Measurements from ENCODE around the gene DUXB. TPM values are rescaled to one million over a fixed set of nuclear protein-coding genes. Genes with fewer than 3 reads are reported as not detected.

The DUXB gene
- total and polyA plus RNA-seq, 2 of the 13 experiments (the other 11 are each of a cell fraction or from before 2014, with no cell fraction given): not detected

DNA sequence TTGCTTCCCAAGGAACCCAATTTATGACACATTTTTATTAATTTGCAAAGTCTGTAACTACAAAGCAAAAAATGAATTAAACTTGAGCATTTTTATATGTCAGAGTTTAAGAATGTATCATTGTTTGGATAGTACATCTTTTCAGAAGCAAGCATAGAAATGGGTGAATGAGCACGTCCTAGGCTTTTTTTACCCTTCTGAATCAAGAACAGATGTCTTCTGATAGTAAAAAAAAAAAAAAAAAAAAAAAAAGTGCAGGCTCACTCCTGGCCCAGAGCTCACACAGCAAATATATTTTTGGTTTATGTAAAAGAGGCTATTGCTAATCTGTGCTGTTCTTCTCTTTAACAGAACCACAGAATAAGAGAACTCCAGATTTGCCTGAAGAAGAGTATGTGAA, 47.3 kb downstream of the DUXB start:
- no peak for TF ChIP-seq SETDB1 (CRISPR knock-in tag; IDR thresholded peaks at IDR 0.05; ENCODE audit: borderline replicate concordance)
- no peak for TF ChIP-seq ZNF205 (CRISPR knock-in tag; IDR thresholded peaks at IDR 0.05)
- TF ChIP-seq U2AF2 (IDR thresholded peaks at IDR 0.05; ENCODE audit: low read depth, low read length): no peak
- no peak for TF ChIP-seq EED (CRISPR knock-in tag; IDR thresholded peaks at IDR 0.05)
- TF ChIP-seq, protein P1, sequence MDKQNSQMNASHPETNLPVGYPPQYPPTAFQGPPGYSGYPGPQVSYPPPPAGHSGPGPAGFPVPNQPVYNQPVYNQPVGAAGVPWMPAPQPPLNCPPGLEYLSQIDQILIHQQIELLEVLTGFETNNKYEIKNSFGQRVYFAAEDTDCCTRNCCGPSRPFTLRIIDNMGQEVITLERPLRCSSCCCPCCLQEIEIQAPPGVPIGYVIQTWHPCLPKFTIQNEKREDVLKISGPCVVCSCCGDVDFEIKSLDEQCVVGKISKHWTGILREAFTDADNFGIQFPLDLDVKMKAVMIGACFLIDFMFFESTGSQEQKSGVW (CRISPR knock-in tag; IDR thresholded peaks at IDR 0.05; ENCODE audit: borderline replicate concordance): no peak
- no peak for TF ChIP-seq ZNF350 (CRISPR knock-in tag; IDR thresholded peaks at IDR 0.05; ENCODE audit: borderline replicate concordance, low read depth)
- TF ChIP-seq NR2F1 (CRISPR knock-in tag; IDR thresholded peaks at IDR 0.05): no peak
- no peak for TF ChIP-seq ZNF143 (CRISPR knock-in tag; IDR thresholded peaks at IDR 0.05)
- no peak for TF ChIP-seq HNRNPH1 (optimal IDR thresholded peaks at IDR 0.05; ENCODE audit: low read depth, low read length)
- no peak for TF ChIP-seq TSC22D2 (CRISPR knock-in tag; IDR thresholded peaks at IDR 0.05; ENCODE audit: borderline replicate concordance)
- no peak for TF ChIP-seq SKI (IDR thresholded peaks at IDR 0.05; ENCODE audit: partially characterized antibody)
- no peak for TF ChIP-seq HMG20A (CRISPR knock-in tag; IDR thresholded peaks at IDR 0.05; ENCODE audit: borderline replicate concordance)
- no peak for TF ChIP-seq ZNF709 (CRISPR knock-in tag; IDR thresholded peaks at IDR 0.05)
- TF ChIP-seq IKZF4 (CRISPR knock-in tag; IDR thresholded peaks at IDR 0.05; ENCODE audit: borderline replicate concordance, low read depth, not compliant biosample characterization): no peak
- H2AFZ ChIP-seq (ENCODE audit: low read length): no peak overlapping the region
- ATAC-seq (no peak), DNase-seq (ENCODE audit: low spot score) (no peak), FAIRE-seq (no peak)
- no peaks in the 10 kb centered on the region; a peak in 1 of 5 replicates for H3K27me3 ChIP-seq (ENCODE audit: control insufficient read depth in 1 of 2, insufficient read depth in 2 of 2, low read length in 2 of 2)
- in situ Hi-C loops (cut with HindIII; ENCODE audit: extremely low pct_ligation_motif_present, low pct_unique_long_range_greater_than_20kb) (no loop called here), intact Hi-C loops (cut with micrococcal nuclease; ENCODE audit: unreplicated experiment) (no loop called here)
- peaks cover 49% of the 10 kb centered on the region for H3K79me2 ChIP-seq (ENCODE audit: insufficient read depth, low read length)
- no peaks in the 10 kb centered on the region for H3K9me3 ChIP-seq (ENCODE audit: low read length)
- no peak overlapping the region for H3K4me3 ChIP-seq (replicated peaks in 1 of 3; ENCODE audit: insufficient read depth in 1 of 3, low read depth in 2 of 3, low read length in 3 of 3)
- H4K20me1 ChIP-seq (ENCODE audit: insufficient read depth, low read length): peaks cover 53% of the 10 kb centered on the region
- H3K4me2 ChIP-seq (ENCODE audit: low read depth, low read length): no peak overlapping the region
- H3K9ac ChIP-seq (ENCODE audit: insufficient read depth, low read depth, low read length): no peak overlapping the region
- H3K36me3 ChIP-seq (replicated peaks in 1 of 2; ENCODE audit: control insufficient read depth in 1 of 2, insufficient read depth in 2 of 2, low read length in 2 of 2): peaks cover 22 to 52% of the 10 kb centered on the region in 2 experiments
- H3K4me1 ChIP-seq (ENCODE audit: insufficient read depth, low read length): peaks cover 32% of the 10 kb centered on the region
- ChIA-PET POLR2A (no interaction called here), CTCF (ENCODE audit: low intra/inter-chr PET ratio, low total read pairs) (no interaction called here)
- whole genome bisulfite sequencing (ENCODE audit: low lambda C conversion rate): 98% methylated on average over 1 of the region's 1 CpG
- BruUV-seq (replicated peaks): no TSS peak
- no peak overlapping the region for H3K27ac ChIP-seq (ENCODE audit: extremely low read length, insufficient read depth, low read length)
